HL-60 (cell line): ENCODE data around the gene C20orf173.

Experiments used
- DNase-seq, 2 experiments: peaks; one replicate each; pipeline ENCODE4 v3.0.0-alpha.2; 2010 to 2020; ENCODE audit warnings: low read depth in 1 of 2, low spot score in 1 of 2
- H3K27ac ChIP-seq: fragments of 250-450 bp; sonication (Bioruptor Pico); replicated peaks from 2 replicates; pipeline ENCODE4 v1.5.1; 2020; ENCODE audit warnings: mild to moderate bottlenecking, moderate library complexity
- H3K27me3 ChIP-seq: fragments of 250-450 bp; sonication (Bioruptor Pico); 2 replicates; pipeline ENCODE4 v1.5.1; 2021; ENCODE audit warnings: mild to moderate bottlenecking, moderate library complexity; ENCODE audit not compliant: insufficient read depth, poor library complexity, severe bottlenecking
- H3K4me3 ChIP-seq: replicated peaks from 2 replicates; pipeline ENCODE4 v1.5.1; 2011; ENCODE audit warnings: mild to moderate bottlenecking, control low read depth, low read length; ENCODE audit not compliant: insufficient read depth
- CTCF ChIP-seq: IDR thresholded peaks from one replicate; pipeline ENCODE4 v1.5.1; 2011; ENCODE audit warnings: low read length, control low read depth, inconsistent platforms; ENCODE audit not compliant: insufficient read depth
- GABPA ChIP-seq: IDR thresholded peaks from 2 replicates; pipeline ENCODE4 v1.6.1; 2012; ENCODE audit warnings: low read depth
- POLR2AphosphoS5 ChIP-seq: IDR thresholded peaks from 2 replicates; pipeline ENCODE4 v1.6.1; 2012; ENCODE audit warnings: low read depth
- REST ChIP-seq: IDR thresholded peaks from 2 replicates; pipeline ENCODE4 v1.6.1; 2012; ENCODE audit warnings: low read depth; ENCODE audit not compliant: insufficient replicate concordance
- SPI1 ChIP-seq: IDR thresholded peaks from 2 replicates; pipeline ENCODE4 v1.6.1; 2012; ENCODE audit warnings: low read depth, mild to moderate bottlenecking, borderline replicate concordance

C20orf173 gene

GRCh38 chr20:35576816-35577215 lies 47.4 kb upstream of the C20orf173 start:
- TF ChIP-seq POLR2AphosphoS5 (no peak), GABPA (no peak), REST (no peak), CTCF (no peak), SPI1 (no peak)
- Histone ChIP-seq H3K27me3 (no peaks in the 10 kb centered on the region), H3K4me3 (no peak overlapping the region), H3K27ac (no peak overlapping the region)
- DNase-seq, result no peak

GRCh38 chr20:35575958-35576357 lies 46.5 kb upstream of the C20orf173 start:
- Histone ChIP-seq H3K4me3 (no peak overlapping the region), H3K27me3 (no peaks in the 10 kb centered on the region), H3K27ac (no peak overlapping the region)
- no peak for DNase-seq
- TF ChIP-seq CTCF (no peak), POLR2AphosphoS5 (no peak), SPI1 (no peak), REST (no peak), GABPA (no peak)

- DNase-seq, result no peak
- TF ChIP-seq CTCF (no peak), GABPA (no peak), SPI1 (no peak), REST (no peak), POLR2AphosphoS5 (no peak)
- Histone ChIP-seq H3K27ac (no peak overlapping the region), H3K4me3 (no peak overlapping the region), H3K27me3 (no peaks in the 10 kb centered on the region)
Observed at GRCh38 chr20:35572838-35573237, 43.4 kb upstream of the C20orf173 start.
